Esophagus muscularis mucosa (tissue), 3 donors: ENCODE measurements around the gene SDK2.

ENCODE experiments used
- CTCF ChIP-seq, 3 experiments: fragments of 200-600 bp in 2 of 3; fragments of 450-650 bp in 1 of 3; sonication (generic) in 2 of 3; IDR thresholded peaks; one replicate each; pipeline ENCODE4 v1.5.1; 2017 to 2019; ENCODE audit warnings: antibody characterized with exemption in 3 of 3, mild to moderate bottlenecking in 2 of 3, moderate library complexity in 1 of 3
- POLR2A ChIP-seq: fragments of 450-650 bp; IDR thresholded peaks from one replicate; pipeline ENCODE4 v1.6.1; 2017; ENCODE audit warnings: antibody characterized with exemption, moderate library complexity, mild to moderate bottlenecking, low read depth

- TF ChIP-seq CTCF (IDR thresholded peaks at IDR 0.05) = no peak
- TF ChIP-seq POLR2A = no peak
Measured at GRCh38 chr17:73549841-73550430, 94.3 kb downstream of the SDK2 start.
